EH (cell line): ENCODE measurements around the gene TPRX2.
A peak's percentile ranks its signal among the peaks of the same experiment; 100 is the strongest.
"Not testable (repeated sequence)": the region's sequence is repeated elsewhere in the genome, so short reads cannot be mapped to it uniquely, and the experiment has no call there.

ENCODE experiments used
- DNase-seq: peaks from one replicate; pipeline ENCODE4 v3.0.0-alpha.2; 2015; ENCODE audit warnings: low read depth

TPRX2 gene, protein sequence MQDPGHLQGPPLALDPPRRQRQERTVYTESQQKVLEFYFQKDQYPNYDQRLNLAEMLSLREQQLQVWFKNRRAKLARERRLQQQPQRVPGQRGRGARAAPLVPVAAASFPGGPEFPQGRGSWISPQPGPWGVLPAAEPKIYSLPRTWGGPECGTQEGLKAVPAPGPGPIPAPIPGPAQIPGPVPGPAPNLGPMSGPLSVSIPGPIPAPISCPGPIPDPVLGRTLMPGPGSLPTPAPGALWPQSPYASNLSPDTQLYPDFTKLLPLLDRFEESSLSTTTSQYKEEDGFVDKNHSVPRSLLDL

DNA sequence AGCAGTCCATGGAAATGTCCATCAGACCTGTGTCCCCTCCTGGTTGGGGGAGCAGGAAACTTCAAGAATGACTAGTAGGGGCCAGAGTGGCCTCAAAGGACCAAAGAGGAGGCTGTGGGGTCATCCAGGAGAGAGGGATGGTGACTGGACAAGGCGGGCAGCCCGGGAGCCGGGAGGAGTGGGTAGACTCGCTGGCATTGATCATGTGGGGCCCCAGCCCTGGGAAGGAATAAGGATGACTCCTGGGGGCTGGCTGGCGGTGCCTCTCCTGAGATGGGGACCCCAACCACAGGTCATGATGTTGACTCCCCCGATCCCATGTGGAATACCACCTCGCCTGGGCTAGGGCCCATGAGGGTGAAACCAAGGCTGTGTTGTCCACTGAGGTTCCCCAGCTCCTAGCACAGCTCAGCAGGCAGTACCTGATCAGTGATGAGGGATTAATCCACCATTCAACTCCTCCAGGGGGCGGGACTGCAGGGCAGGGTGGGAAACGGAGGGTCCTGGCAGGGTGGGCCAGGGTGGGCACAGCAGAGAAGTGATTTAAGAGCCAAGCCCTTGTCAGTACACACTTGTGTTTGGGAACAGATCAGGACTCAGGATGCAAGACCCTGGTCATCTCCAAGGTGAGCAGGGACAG lies at the start of gene TPRX2:
Gene TPRX2, plus strand, starts transcription at position 590 of the 640 bp plus-strand sequence. Its CDS starts 12 bp downstream, at position 602.
- DNase-seq: not testable (repeated sequence)

DNA sequence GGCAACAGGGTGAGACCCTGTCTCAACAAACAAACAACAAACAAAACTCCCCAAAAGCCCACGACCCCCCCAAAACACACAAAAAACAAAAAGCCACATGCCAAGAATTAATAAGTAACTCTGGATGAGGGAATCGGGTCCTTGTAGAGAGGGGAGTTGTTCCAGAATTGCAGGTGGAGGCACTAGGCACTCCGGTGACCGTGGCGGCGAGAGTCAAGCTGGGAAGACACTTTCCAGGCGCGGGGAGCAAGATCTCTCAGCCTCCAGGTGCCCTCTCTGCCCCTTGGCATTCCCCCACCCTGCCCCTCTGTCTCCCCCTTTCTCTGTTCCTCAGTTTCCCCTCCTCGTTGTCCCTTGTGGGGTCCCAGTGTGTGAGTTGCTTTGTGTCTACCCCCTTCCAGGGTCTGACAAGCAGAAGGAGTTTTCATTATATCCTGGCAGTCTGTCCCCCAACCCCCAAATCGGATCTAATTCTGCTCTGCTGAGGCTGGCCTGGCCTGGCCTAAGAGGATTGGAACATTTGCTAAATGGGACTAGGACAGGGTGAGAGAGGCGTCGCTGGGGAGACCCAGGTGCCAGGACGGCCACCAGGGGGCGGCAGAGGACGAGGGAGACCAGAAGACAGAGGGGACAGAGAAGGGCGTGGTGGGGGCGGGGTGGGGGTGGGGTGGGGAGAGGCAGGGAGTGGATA lies 45.6 kb upstream of the TPRX2 start:
- DNase-seq: peak; percentile 64

DNA sequence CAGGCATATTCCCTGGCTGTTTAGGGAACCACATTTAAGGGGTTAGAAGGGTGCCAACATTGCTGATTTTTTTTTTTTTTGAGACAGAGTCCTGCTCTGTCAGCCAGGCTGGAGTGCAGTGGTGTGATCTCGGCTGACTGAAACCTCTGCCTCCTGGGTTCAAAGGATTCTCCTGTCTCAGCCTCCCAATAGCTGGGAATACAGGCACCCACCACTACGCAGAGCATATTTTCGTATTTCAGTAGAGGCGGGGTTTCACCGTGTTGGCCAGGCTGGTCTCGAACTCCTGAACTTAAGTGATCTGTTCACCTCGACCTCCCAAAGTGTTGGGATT lies 45.1 kb upstream of the TPRX2 start:
- DNase-seq: no peak

DNA sequence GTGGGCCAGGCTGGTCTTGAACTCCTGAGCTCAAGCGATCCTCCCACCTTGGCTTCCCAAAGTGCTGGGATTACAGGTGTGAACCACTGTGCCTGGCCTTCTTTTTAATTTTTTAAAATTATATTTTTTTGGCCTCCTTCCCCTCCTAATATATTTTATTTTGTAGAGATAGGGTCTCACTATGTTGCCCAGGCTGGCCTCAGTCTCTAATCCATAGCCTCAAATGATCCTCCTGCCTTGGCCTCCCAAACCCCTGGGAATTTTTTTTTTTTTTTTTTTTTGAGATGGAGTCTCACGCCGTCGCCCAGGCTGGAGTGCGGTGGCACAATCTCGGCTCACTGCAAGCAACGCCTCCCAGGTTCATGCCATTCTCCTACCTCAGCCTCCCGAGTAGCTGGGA lies 42.8 kb upstream of the TPRX2 start:
- DNase-seq: not testable (repeated sequence)

DNA sequence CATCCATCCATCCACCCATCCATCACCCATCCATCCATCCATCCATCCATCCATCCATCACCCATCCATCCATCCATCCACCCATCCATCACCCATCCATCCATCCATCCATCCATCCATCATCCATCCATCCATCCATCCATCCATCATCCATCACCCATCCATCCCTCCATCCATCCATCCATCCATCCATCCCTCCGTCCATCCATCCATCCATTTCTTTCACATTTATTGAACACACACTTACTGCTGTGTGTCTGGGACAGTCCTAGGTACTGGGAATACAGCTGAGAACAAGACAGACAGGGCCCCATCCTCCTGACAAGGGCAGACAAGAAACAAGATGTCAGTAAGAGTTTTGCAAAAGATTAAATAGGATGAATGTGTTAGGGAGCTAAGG lies 40.8 kb upstream of the TPRX2 start:
- DNase-seq: not testable (repeated sequence)

DNA sequence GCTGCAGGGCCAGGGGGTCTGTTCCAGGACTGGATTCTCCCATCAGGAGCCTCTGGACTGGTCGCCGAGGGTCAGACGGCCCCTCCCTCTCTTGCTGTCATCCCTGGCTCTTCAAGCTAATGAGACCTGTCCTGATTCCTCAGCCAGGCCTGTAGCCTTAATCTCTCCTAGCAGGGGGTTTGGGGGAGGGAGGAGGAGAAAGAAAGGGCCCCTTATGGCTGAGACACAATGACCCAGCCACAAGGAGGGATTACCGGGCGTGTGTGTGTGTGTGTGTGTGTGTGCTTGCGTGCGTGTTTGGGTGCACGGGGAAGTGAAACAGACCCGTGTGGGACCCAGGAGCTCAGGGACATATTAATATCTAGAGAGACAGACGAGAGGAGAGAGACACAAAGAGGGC lies 39.2 kb upstream of the TPRX2 start:
- DNase-seq: no peak

DNA sequence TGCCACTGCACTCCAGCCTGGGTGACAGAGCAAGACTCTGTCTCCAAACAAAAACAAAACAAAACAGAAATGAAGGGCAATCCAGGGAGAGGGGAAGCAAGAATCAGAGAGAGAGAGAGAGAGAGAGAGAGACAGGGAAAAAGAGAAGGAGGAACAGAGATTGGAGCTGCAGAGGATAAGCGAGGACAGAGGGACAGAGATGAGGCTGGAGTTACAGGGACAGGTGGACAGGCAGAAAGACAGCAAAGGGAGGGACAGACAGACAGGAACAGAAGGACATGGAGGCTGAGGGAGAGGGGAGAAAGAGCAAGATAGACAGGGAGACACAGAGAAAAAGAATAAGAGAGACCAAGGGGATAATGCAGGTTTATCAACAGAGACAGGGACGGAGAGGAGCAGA lies 38.6 kb upstream of the TPRX2 start:
- no peak for DNase-seq

DNA sequence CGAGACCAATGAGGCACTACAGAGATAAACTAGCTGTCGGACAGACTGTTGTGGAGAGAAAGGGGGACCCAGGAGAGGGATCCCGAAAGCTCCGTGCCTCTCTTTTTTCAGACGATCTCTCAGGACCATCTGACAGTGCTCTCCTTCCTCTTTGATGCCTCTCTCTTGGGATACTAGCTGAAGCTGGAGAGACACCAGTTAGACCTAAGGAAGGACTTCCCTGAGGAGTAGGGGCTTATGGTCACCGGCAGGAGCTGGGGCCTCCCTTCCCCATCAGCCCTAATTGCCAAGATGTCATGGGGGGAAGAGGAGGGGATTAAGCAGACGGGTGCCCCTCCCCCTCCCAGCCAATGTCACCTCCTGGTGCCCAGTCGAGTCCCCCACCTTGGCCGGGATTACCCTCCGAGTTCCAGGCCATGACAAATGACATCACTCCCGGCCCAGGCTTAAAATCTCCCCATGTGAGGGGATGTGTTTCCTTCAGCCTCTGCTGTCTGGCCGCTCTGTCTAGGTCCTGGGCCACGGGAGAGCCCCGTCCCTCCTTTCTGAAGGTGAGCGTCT lies 37.5 kb upstream of the TPRX2 start, which contains the start of gene CRX:
Gene CRX, plus strand, starts transcription at position 478 of the 561 bp plus-strand sequence. CDS start 12,507 bp downstream, outside the sequence.
- no peak for DNase-seq

DNA sequence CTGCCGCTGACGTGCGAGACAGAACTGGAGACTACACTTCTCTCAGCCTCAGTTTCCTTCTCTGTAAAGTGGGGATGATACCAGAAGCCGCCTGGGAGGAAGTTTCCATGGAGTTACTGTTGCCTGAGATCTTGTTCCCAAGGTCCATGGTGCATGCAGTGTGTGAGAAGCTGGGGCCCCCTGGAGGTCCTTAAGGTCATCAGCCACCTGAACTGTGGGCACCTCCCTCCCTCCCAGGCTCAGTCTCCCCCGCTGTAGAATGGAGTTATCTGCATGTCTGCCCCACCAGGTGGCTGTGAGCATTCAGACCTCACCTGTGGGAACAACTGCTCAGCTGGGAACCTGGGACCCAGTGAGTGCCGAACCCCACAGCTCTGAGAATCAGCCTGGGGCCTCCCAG lies 34.6 kb upstream of the TPRX2 start:
- DNase-seq: no peak

DNA sequence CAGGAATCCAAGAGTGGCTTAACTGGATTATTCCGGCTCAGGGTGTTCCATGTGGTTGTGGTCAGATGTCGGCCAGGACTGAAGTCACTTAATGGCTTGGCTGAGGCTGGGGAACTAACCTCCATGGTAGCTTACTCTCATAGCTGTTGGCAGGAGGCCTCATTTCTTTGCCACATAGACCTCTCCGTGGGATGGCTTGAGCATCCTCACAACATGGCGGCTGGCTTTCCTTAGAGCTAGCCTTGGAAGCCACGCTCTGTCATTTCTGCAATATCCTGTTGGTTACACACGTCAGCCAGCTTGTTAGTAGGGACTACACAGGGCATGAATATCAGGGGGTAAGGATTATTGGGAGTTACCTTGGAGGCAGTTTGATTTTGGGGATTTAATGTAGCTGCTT lies 32.2 kb upstream of the TPRX2 start:
- no peak for DNase-seq

DNA sequence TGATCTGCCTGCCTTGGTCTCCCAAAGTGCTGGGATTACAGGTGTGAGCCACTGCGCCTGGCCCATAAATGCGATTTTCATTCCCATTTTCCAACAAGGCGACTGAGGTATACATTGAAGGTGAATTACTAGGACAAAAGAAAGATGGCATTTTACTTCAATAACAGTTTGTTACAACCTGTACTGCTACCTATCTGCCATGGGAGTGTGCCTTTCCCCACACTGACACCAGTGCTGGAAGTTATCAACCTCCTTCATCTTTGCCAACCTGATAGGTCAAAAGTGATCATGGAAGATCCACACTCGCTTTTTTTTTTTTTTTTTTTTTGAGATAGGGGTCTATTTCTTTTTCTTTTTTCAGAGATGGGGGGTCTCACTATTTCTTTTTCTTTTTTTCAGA lies 26.3 kb upstream of the TPRX2 start:
- no peak for DNase-seq

DNA sequence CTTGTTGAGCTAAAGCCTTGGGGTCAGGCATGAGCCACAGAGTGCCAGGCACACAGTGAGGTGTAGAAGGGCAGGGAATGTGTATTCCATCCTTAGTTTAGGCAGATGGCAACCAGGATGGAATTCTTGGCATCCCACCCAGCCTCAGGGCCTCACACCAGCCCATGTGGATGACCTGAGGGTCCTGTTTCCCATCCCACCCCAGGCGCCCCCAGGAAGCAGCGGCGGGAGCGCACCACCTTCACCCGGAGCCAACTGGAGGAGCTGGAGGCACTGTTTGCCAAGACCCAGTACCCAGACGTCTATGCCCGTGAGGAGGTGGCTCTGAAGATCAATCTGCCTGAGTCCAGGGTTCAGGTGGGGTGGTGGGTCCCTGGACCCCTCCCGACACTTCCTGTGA lies 23.0 kb upstream of the TPRX2 start:
- no peak for DNase-seq

DNA sequence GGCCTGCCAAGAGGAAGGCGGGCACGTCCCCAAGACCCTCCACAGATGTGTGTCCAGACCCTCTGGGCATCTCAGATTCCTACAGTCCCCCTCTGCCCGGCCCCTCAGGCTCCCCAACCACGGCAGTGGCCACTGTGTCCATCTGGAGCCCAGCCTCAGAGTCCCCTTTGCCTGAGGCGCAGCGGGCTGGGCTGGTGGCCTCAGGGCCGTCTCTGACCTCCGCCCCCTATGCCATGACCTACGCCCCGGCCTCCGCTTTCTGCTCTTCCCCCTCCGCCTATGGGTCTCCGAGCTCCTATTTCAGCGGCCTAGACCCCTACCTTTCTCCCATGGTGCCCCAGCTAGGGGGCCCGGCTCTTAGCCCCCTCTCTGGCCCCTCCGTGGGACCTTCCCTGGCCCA lies 19.6 kb upstream of the TPRX2 start:
- no peak for DNase-seq

DNA sequence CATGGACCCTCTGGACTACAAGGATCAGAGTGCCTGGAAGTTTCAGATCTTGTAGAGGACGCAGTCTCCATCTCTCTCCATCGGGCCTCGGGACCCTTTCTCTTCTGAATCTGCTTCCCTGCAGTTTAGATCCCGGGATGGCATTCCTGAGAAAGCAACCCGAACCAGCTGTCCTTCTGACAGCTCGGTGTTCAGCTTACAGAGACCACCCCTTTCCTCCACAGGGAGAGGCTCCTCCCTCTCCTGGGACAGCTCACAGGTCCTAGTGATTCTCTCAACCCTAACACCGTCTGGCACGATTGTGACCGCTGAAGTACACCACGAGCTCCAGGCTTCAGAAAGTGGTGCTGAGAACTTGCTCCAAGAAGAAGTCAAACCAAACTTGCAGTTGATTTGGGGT lies 19.1 kb upstream of the TPRX2 start:
- peak; percentile 14 for DNase-seq

DNA sequence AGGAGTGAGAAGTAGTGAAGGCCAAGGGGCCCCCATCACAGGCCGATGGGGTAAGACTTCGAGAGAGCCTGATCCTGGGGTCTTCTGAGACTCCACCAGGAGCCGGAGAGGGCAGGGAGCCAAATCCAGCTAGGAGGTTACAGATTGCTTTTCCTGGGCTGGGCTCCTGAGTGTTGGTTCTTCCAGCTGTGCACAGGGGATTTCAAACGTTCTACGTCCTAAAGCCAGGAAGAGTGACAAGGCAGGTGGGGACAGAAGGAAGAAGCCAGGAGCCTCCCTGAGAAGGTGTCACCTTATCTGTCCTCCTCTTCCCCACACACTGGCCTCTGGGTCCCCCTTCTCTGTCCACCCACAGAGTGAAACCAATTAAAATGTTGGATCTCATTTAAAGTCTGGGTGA lies 16.1 kb upstream of the TPRX2 start:
- DNase-seq: no peak

DNA sequence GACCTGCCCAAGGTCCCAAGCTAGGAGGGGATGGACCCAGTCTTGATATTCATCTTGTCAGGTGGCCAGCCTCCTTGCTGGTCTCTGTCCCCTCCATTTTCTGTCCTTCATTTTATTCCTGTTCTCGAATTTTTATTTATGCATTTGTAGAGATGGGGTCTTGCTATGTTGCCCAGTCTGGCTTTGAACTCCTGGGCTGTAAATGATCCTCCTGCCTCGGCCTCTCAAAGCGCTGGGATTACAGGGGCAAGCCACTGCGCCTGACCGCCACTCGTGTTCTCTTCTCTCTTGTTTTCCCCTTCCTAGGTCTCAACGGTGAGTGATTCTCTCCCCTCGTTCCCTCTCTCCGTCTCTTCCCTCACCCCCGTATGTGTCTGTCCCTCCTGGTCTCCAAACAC lies 10.6 kb upstream of the TPRX2 start:
- DNase-seq: no peak

DNA sequence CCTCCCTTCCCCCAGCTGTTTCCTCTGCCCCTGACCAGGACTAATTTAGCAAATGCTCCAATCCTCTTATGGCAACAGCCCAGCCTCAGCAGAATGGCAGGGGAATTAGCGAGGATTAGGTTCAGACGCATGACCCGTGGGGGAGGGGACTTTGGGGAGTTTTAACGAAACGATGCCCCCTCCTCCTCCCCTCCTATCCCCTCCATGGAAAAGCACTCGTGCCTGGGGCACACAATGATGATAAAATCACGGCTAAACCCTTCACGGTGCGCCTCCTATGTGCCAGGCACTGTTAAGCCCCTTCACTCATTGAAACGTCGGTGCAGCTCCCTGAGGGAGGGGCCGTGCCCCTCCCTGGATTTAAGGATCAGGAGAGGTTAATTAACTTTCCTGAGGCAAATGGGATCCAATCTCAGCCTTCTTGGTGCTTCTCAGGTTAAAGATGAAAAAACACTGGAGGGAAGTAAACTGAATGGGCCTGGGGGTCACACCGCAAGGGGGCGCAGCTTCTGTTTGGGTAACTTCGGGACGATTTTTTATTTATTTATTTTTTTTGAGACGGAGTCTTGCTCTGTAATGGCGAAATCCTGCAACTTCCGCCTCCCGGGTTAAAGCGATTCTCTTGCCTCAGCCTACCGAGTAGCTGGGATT lies 10.1 kb upstream of the TPRX2 start:
- DNase-seq: peak; percentile 5

DNA sequence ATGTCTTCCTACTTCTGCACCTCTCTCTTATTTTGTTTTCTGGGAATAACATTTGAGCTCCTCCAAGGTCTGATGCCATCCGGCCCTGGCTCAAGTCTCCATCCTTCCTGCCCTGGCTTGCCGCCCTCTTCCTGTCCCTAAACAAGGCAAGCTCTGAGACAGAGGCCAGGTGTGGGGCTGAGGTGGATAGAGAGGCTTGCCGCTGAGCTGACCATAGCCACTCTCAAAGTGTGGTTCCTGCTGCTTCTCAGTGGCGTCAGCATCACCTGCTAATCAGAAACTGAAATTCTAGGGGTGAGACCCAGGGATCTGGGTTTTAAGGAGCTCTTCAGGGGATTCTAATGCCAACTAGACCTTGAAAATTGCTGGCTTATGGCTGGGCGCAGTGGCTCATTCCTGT lies 6.0 kb upstream of the TPRX2 start:
- DNase-seq: no peak

DNA sequence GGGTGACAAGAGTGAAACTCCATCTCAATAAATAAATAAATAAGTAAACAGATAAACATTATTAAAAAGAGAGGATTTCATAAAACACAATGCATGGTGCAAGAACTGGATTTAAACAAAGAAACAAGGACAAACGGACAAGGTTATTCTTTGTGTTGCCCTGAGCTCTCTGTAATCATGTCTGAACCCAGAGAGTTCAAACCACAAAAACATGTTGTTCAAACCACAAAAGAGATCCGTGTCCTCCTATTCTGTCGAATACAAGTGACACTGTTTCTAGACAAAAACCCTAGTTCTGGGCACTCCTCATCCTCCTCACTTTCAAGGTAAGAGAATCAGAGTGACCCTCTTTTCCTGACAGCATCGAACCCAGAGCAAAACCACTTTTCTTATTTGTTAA lies 4.6 kb upstream of the TPRX2 start:
- DNase-seq: no peak

DNA sequence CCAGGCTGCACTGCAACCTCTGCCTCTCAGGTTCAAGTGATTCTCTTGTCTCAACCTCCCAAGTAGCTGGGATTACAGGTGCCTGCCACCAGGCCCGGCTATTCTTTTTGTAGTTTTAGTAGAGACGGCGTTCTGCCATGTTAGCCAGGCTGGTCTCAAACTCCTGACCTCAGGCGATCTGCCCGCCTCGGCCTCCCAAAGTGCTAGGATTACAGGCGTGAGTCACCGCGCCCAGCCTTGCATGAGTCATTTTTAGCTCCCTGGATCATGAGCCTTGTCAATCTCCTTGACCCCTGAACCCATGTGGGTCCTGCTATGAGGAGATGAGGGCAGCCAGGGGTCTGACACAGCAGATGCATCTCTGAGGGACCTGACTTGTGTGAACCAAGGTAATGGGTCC lies 804 bp upstream of the TPRX2 start:
- peak; percentile 24 for DNase-seq

DNA sequence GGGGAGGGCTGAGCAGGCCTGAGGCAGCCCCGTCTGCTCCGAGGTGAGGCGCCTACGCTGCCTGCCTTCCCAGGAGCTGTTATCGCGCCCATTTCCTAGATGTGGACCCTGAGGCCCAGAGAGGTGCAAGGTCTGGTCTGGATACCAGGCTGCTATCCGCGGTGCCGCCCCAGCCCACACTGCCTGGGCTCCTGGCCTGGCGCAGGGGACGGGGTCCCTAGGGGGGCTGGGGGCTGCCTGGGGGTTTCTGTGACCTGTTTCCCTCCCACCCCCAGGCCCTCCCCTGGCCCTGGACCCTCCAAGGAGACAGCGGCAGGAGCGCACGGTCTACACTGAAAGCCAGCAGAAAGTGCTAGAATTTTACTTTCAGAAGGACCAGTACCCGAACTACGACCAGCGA lies 803 bp downstream of the TPRX2 start:
- DNase-seq: not testable (repeated sequence)

DNA sequence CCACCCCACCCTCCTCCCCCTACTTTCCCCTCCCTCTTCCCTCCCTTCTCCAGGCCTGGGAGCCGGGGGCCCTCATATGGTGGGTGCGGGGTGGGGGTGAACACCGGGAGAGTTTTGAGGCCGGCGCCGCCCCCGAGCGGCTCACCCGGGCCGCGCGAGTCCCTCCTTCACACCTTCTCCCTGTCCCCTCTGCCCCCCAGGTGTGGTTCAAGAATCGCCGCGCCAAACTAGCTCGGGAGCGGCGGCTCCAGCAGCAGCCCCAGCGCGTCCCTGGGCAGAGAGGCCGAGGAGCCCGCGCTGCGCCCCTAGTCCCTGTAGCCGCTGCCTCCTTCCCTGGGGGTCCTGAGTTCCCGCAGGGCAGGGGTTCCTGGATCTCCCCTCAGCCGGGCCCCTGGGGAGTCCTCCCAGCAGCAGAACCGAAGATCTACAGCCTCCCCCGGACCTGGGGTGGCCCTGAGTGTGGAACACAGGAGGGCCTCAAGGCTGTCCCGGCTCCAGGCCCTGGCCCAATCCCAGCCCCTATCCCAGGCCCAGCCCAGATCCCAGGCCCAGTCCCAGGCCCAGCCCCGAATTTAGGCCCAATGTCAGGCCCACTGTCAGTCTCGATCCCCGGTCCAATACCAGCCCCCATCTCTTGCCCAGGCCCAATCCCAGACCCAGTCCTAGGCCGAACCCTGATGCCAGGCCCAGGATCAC lies 1.7 kb downstream of the TPRX2 start:
- no peak for DNase-seq
